NCI-H510A (cell line): ENCODE results near the gene ACSF2.
"Not testable (repeated sequence)": the region's sequence is repeated elsewhere in the genome, so short reads cannot be mapped to it uniquely, and the experiment has no call there.

Source experiments
- DNase-seq: peaks from one replicate; lab custom pipeline; 2025; lab: John Stamatoyannopoulos, UW

Gene ACSF2

GRCh38 chr17:50425682-50426471 lies at the start of gene ACSF2:
ACSF2 (plus strand) TSS chr17:50426218; CDS start chr17:50426262, 44 bp downstream.
- peak; percentile 77 for DNase-seq

GRCh38 chr17:50379351-50380132 lies 46.5 kb upstream of the ACSF2 start:
- DNase-seq, result no peak

- DNase-seq, result no peak
Observed at GRCh38 chr17:50380369-50381259, 45.4 kb upstream of the ACSF2 start.

GRCh38 chr17:50381260-50381815 lies 44.7 kb upstream of the ACSF2 start:
- no peak for DNase-seq

- no peak for DNase-seq
Observed at GRCh38 chr17:50381920-50382319, 44.1 kb upstream of the ACSF2 start.

GRCh38 chr17:50382931-50383330 lies 43.1 kb upstream of the ACSF2 start:
- DNase-seq, result no peak

- no peak for DNase-seq
Observed at GRCh38 chr17:50386510-50386909, 39.5 kb upstream of the ACSF2 start.

GRCh38 chr17:50388728-50389127 lies 37.3 kb upstream of the ACSF2 start:
- no peak for DNase-seq

GRCh38 chr17:50389534-50389933 lies 36.5 kb upstream of the ACSF2 start:
- DNase-seq, result no peak

- DNase-seq, result no peak
Observed at GRCh38 chr17:50392621-50393020, 33.4 kb upstream of the ACSF2 start.

GRCh38 chr17:50393700-50394099 lies 32.3 kb upstream of the ACSF2 start:
- no peak for DNase-seq

- no peak for DNase-seq
Observed at GRCh38 chr17:50394711-50395110, 31.3 kb upstream of the ACSF2 start.

- no peak for DNase-seq
Observed at GRCh38 chr17:50396261-50397110, 29.5 kb upstream of the ACSF2 start.

- peak; percentile 76 for DNase-seq
Observed at GRCh38 chr17:50397111-50397918, 28.7 kb upstream of the ACSF2 start, which contains the start of gene LRRC59. LRRC59 (minus strand) TSS chr17:50397523; CDS start chr17:50397317, 206 bp downstream.

GRCh38 chr17:50397919-50398285 lies 28.1 kb upstream of the ACSF2 start:
- no peak for DNase-seq

- not testable (repeated sequence) for DNase-seq
Observed at GRCh38 chr17:50398672-50399071, 27.3 kb upstream of the ACSF2 start.

- DNase-seq, result not testable (repeated sequence)
Observed at GRCh38 chr17:50399591-50399990, 26.4 kb upstream of the ACSF2 start.

GRCh38 chr17:50405351-50405750 lies 20.7 kb upstream of the ACSF2 start:
- not testable (repeated sequence) for DNase-seq

GRCh38 chr17:50406578-50406977 lies 19.4 kb upstream of the ACSF2 start:
- DNase-seq, result no peak

GRCh38 chr17:50407921-50408320 lies 18.1 kb upstream of the ACSF2 start:
- DNase-seq, result no peak
